Panc1 (cell line): ENCODE measurements around the gene CDKAL1. TPM values are rescaled to one million over a fixed set of nuclear protein-coding genes. Genes with fewer than 3 reads are reported as not detected.

Source experiments
- ATAC-seq: fragments of 200-7000 bp; cut with Tn5 transposase; 2 replicates; pipeline ENCODE4 v1.9.1; 2020; ENCODE audit warnings: mild to moderate bottlenecking, moderate library complexity
- BruUV-seq: library from RNA; stranded (reverse); fragments of 400-500 nt; replicated peaks from 2 replicates; lab custom pipeline; 2021; lab: Mats Ljungman, UMichigan
- CTCF ChIA-PET: fragments of 300-600 bp; sonication (Branson Sonifier 250); formaldehyde crosslinking; loops from one replicate; lab custom pipeline; 2022; ENCODE audit warnings: antibody characterized with exemption; lab: Charles Lee
- POLR2A ChIA-PET: fragments of 300-600 bp; sonication (Branson Sonifier 250); formaldehyde crosslinking; loops from one replicate; lab custom pipeline; 2022; ENCODE audit warnings: antibody characterized with exemption; lab: Charles Lee
- DNase-seq: peaks from one replicate; pipeline ENCODE4 v3.0.0-alpha.2; 2010; ENCODE audit warnings: low read depth, low spot score
- H3K27ac ChIP-seq: 2 replicates; pipeline ENCODE4 v1.5.1; 2011; ENCODE audit warnings: mild to moderate bottlenecking, low read length, inconsistent platforms
- H3K27me3 ChIP-seq: fragments of 200-500 bp; sonication (Bioruptor generic); 2 replicates; pipeline ENCODE4 v1.6.0; 2014; ENCODE audit warnings: low read length, inconsistent platforms; ENCODE audit not compliant: control insufficient read depth, insufficient read depth
- H3K36me3 ChIP-seq: fragments of 200-500 bp; sonication (Bioruptor generic); 2 replicates; pipeline ENCODE4 v1.5.1; 2014; ENCODE audit warnings: inconsistent platforms, mild to moderate bottlenecking, low read length, moderate library complexity; ENCODE audit not compliant: control insufficient read depth, insufficient read depth
- H3K4me1 ChIP-seq: 2 replicates; pipeline ENCODE4 v1.5.1; 2011; ENCODE audit warnings: inconsistent platforms, mild to moderate bottlenecking, low read length, moderate library complexity; ENCODE audit not compliant: control insufficient read depth, insufficient read depth
- H3K4me3 ChIP-seq, 2 experiments: 2 replicates each; pipeline ENCODE4 v1.5.1; 2011 to 2012; ENCODE audit warnings: low read depth in 2 of 2, low read length in 2 of 2, mild to moderate bottlenecking in 2 of 2, inconsistent platforms in 1 of 2, moderate library complexity in 1 of 2
- H3K9me3 ChIP-seq: fragments of 200-500 bp; sonication (Bioruptor generic); 2 replicates; pipeline ENCODE4 v1.5.1; 2014; ENCODE audit warnings: low read depth, mild to moderate bottlenecking, inconsistent platforms, low read length, moderate library complexity; ENCODE audit not compliant: control insufficient read depth, insufficient read depth
- POLR2AphosphoS5 ChIP-seq: IDR thresholded peaks from 2 replicates; pipeline ENCODE4 v1.6.1; 2012; ENCODE audit warnings: mild to moderate bottlenecking, low read depth, low read length, moderate library complexity
- SIN3A ChIP-seq: IDR thresholded peaks from 2 replicates; pipeline ENCODE4 v1.6.1; 2012; ENCODE audit warnings: low read depth, mild to moderate bottlenecking, low read length, moderate library complexity, borderline replicate concordance; ENCODE audit not compliant: insufficient read depth
- TCF7L2 ChIP-seq: IDR thresholded peaks from 2 replicates; pipeline ENCODE4 v1.6.1; 2011; ENCODE audit warnings: mild to moderate bottlenecking, low read depth, low read length, inconsistent platforms
- in situ Hi-C: cut with HindIII; loops from 2 replicates; pipeline ENCODE4 v1.10.0; 2016; ENCODE audit warnings: low sequenced_read_pairs, low pct_unique_long_range_greater_than_20kb
- intact Hi-C: fragments of 100-400 bp; cut with micrococcal nuclease; formaldehyde crosslinking; loops from one replicate; pipeline ENCODE4 v1.10.0; 2022; ENCODE audit not compliant: unreplicated experiment
- total RNA-seq: library from RNA; stranded (reverse); gene quantifications from one replicate; pipeline ENCODE4 v1.2.1, GENCODE V29; 2021; ENCODE audit not compliant: unreplicated experiment
- TF ChIP-seq, protein P1 (sequence below), 2 experiments: IDR thresholded peaks; 2 replicates each; pipeline ENCODE4 v1.6.1; 2011 to 2012; ENCODE audit warnings: low read depth in 2 of 2, control low read depth in 1 of 2, low read length in 1 of 2, mild to moderate bottlenecking in 1 of 2, moderate library complexity in 1 of 2; ENCODE audit not compliant: insufficient read depth in 1 of 2
- TF ChIP-seq, protein P2 (sequence below): fragments of 450-650 bp; IDR thresholded peaks from 2 replicates; pipeline ENCODE4 v1.5.1; 2017; ENCODE audit warnings: mild to moderate bottlenecking

Gene CDKAL1
- total RNA-seq, 1 experiment from 2014 or later, result 14.5 TPM

DNA sequence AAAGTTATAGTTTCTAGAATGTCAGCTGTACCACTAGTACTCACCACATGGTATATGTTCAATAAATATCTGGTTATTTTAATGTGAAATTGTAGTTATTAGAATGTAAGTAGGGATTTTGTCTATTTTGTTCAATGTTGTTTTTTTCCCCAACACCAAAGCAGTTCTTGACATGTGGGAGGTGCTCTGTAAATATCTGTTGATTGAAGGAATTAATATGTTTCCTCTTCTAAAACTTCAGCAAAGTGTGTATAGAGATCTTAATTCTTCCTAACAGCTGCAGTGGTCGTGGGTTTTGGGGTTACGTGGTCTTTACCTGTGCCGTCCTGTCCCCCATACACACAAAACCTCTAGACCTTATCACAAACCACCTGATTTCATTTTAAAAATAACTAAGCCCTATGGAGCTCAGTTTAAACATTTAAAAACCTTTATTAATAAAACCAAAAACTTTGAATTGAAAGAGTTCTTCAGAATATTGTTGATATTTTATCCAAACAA, 587.4 kb downstream of the CDKAL1 start:
- intact Hi-C loops (no loop called here), in situ Hi-C loops (no loop called here)
- no TSS peak for BruUV-seq
- no peaks in the 10 kb centered on the region for H3K27me3 ChIP-seq
- CTCF ChIA-PET, result no interaction called here
- TF ChIP-seq, protein P1, sequence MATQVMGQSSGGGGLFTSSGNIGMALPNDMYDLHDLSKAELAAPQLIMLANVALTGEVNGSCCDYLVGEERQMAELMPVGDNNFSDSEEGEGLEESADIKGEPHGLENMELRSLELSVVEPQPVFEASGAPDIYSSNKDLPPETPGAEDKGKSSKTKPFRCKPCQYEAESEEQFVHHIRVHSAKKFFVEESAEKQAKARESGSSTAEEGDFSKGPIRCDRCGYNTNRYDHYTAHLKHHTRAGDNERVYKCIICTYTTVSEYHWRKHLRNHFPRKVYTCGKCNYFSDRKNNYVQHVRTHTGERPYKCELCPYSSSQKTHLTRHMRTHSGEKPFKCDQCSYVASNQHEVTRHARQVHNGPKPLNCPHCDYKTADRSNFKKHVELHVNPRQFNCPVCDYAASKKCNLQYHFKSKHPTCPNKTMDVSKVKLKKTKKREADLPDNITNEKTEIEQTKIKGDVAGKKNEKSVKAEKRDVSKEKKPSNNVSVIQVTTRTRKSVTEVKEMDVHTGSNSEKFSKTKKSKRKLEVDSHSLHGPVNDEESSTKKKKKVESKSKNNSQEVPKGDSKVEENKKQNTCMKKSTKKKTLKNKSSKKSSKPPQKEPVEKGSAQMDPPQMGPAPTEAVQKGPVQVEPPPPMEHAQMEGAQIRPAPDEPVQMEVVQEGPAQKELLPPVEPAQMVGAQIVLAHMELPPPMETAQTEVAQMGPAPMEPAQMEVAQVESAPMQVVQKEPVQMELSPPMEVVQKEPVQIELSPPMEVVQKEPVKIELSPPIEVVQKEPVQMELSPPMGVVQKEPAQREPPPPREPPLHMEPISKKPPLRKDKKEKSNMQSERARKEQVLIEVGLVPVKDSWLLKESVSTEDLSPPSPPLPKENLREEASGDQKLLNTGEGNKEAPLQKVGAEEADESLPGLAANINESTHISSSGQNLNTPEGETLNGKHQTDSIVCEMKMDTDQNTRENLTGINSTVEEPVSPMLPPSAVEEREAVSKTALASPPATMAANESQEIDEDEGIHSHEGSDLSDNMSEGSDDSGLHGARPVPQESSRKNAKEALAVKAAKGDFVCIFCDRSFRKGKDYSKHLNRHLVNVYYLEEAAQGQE (IDR thresholded peaks at IDR 0.05; ENCODE audit: insufficient read depth in 1 of 2, low read depth in 2 of 2, low read length in 1 of 2), result no peak
- TF ChIP-seq SIN3A (no peak), TCF7L2 (no peak), POLR2AphosphoS5 (no peak)
- TF ChIP-seq, protein P2, sequence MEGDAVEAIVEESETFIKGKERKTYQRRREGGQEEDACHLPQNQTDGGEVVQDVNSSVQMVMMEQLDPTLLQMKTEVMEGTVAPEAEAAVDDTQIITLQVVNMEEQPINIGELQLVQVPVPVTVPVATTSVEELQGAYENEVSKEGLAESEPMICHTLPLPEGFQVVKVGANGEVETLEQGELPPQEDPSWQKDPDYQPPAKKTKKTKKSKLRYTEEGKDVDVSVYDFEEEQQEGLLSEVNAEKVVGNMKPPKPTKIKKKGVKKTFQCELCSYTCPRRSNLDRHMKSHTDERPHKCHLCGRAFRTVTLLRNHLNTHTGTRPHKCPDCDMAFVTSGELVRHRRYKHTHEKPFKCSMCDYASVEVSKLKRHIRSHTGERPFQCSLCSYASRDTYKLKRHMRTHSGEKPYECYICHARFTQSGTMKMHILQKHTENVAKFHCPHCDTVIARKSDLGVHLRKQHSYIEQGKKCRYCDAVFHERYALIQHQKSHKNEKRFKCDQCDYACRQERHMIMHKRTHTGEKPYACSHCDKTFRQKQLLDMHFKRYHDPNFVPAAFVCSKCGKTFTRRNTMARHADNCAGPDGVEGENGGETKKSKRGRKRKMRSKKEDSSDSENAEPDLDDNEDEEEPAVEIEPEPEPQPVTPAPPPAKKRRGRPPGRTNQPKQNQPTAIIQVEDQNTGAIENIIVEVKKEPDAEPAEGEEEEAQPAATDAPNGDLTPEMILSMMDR, result no peak
- H3K9me3 ChIP-seq, result no peaks in the 10 kb centered on the region
- H3K27ac ChIP-seq, result no peak overlapping the region; the same call in 1 of the 2 replicates
- ATAC-seq (no peak), DNase-seq (no peak)
- no peak overlapping the region for H3K4me3 ChIP-seq
- H3K36me3 ChIP-seq, result no peaks in the 10 kb centered on the region
- POLR2A ChIA-PET, result no interaction called here
- H3K4me1 ChIP-seq, result no peaks in the 10 kb centered on the region

DNA sequence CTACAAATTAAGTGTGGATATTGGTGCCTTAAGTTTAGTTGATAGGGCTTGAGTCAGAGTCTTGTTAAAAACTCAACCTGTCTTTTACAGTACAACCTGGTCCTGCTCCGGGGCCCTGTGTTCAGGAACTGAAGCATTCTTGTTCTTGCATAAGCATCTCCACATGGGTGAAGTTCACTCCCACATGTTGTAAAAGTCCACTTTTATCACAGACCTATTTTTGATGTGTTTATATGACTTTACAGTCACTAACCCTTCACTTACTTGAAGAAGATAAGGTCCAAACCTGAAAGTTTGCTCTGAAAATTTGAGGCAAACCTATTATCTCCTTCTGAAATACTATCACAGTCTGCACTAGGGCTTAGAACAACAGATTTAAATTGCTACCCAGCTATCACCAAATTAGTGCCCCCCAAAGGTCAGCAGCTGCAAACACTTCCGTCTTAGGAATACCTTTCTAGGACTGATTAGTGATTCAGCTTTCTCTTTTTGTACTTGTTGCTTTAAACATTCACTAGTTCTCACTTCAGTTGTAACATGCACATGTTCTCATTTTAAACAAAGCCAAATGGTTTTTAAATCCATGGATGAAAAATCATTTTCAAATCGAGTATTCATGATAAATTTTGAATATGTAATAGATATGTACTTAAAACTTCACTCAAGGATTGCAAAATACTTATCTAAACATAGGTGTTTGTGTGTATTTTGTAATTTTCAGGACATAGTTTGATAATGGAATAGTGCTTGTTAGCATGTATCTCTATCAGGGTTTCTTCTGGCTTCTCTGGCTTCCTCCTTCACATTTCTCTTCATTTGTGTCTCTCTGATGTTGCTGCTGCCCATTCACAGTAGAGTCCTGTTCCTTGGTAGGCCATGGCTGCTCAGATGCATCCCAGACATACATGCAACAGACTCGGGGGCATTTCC, 589.5 kb downstream of the CDKAL1 start:
- no TSS peak for BruUV-seq
- in situ Hi-C loops (no loop called here), intact Hi-C loops (no loop called here)
- DNase-seq, result no peak
- no peaks in the 10 kb centered on the region for H3K9me3 ChIP-seq
- no peaks in the 10 kb centered on the region for H3K36me3 ChIP-seq
- no peak overlapping the region for H3K27ac ChIP-seq
- no peak for ATAC-seq
- ChIA-PET CTCF (no interaction called here), POLR2A (no interaction called here)
- no peaks in the 10 kb centered on the region; the same call in 1 of the 2 replicates for H3K4me1 ChIP-seq
- H3K4me3 ChIP-seq, result no peak overlapping the region
- TF ChIP-seq, protein P1 (IDR thresholded peaks at IDR 0.05; ENCODE audit: insufficient read depth in 1 of 2, low read depth in 2 of 2, low read length in 1 of 2), result no peak
- TF ChIP-seq, protein P2, result no peak
- TF ChIP-seq SIN3A (no peak), TCF7L2 (no peak), POLR2AphosphoS5 (no peak)
- no peaks in the 10 kb centered on the region for H3K27me3 ChIP-seq
